ENCODE results near the gene CCL20. TPM values are rescaled to one million over a fixed set of nuclear protein-coding genes. Genes with fewer than 3 reads are reported as not detected.

CCL20 gene
- polyA plus RNA-seq, 1 donor from 2014 or later: not detected

DNA sequence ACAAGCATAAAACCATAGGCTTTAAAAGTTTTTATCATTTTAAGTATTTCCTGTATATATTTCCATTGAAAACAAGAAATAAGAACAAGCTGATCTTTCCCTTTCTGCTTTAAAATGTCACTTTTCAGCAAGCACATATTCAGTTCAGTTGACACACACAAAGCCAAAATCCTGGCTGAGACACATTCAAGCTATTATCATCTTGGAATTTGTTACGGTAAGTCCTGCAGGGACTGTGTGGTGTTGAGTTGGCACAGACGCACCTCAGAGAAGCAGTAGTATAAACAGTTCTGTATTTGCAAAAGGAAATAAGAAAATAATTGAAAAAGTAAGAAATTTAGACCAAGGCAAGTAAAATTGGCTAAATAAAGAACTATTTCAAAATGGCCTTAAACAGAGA is 47.4 kb downstream of the CCL20 start:
- H3K36me3 ChIP-seq (ENCODE audit: insufficient read depth, low read length): no peaks in the 10 kb centered on the region
- H3K9me3 ChIP-seq (ENCODE audit: low read length): no peaks in the 10 kb centered on the region
- TF ChIP-seq, protein P1, sequence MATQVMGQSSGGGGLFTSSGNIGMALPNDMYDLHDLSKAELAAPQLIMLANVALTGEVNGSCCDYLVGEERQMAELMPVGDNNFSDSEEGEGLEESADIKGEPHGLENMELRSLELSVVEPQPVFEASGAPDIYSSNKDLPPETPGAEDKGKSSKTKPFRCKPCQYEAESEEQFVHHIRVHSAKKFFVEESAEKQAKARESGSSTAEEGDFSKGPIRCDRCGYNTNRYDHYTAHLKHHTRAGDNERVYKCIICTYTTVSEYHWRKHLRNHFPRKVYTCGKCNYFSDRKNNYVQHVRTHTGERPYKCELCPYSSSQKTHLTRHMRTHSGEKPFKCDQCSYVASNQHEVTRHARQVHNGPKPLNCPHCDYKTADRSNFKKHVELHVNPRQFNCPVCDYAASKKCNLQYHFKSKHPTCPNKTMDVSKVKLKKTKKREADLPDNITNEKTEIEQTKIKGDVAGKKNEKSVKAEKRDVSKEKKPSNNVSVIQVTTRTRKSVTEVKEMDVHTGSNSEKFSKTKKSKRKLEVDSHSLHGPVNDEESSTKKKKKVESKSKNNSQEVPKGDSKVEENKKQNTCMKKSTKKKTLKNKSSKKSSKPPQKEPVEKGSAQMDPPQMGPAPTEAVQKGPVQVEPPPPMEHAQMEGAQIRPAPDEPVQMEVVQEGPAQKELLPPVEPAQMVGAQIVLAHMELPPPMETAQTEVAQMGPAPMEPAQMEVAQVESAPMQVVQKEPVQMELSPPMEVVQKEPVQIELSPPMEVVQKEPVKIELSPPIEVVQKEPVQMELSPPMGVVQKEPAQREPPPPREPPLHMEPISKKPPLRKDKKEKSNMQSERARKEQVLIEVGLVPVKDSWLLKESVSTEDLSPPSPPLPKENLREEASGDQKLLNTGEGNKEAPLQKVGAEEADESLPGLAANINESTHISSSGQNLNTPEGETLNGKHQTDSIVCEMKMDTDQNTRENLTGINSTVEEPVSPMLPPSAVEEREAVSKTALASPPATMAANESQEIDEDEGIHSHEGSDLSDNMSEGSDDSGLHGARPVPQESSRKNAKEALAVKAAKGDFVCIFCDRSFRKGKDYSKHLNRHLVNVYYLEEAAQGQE (IDR thresholded peaks at IDR 0.05; ENCODE audit: borderline replicate concordance): no peak
- TF ChIP-seq, protein P2, sequence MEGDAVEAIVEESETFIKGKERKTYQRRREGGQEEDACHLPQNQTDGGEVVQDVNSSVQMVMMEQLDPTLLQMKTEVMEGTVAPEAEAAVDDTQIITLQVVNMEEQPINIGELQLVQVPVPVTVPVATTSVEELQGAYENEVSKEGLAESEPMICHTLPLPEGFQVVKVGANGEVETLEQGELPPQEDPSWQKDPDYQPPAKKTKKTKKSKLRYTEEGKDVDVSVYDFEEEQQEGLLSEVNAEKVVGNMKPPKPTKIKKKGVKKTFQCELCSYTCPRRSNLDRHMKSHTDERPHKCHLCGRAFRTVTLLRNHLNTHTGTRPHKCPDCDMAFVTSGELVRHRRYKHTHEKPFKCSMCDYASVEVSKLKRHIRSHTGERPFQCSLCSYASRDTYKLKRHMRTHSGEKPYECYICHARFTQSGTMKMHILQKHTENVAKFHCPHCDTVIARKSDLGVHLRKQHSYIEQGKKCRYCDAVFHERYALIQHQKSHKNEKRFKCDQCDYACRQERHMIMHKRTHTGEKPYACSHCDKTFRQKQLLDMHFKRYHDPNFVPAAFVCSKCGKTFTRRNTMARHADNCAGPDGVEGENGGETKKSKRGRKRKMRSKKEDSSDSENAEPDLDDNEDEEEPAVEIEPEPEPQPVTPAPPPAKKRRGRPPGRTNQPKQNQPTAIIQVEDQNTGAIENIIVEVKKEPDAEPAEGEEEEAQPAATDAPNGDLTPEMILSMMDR (IDR thresholded peaks at IDR 0.05; ENCODE audit: poor library complexity, severe bottlenecking): no peak
- TF ChIP-seq EP300 (conservative IDR thresholded peaks at IDR 0.05; ENCODE audit: poor library complexity, severe bottlenecking) (no peak), TAF1 (IDR thresholded peaks at IDR 0.05; ENCODE audit: low read depth) (no peak), SMC3 (conservative IDR thresholded peaks at IDR 0.05; ENCODE audit: poor library complexity) (no peak), MXI1 (conservative IDR thresholded peaks at IDR 0.05; ENCODE audit: poor library complexity, severe bottlenecking) (no peak), POLR2AphosphoS5 (IDR thresholded peaks at IDR 0.05) (no peak), RAD21 (conservative IDR thresholded peaks at IDR 0.05) (no peak), EZH2 (IDR thresholded peaks at IDR 0.05; ENCODE audit: borderline replicate concordance, insufficient read depth, low read length, poor library complexity, severe bottlenecking) (no peak)
- no peaks in the 10 kb centered on the region for H3K79me2 ChIP-seq (replicated peaks; ENCODE audit: insufficient read depth, low read length)
- no peak overlapping the region for H3K9ac ChIP-seq (ENCODE audit: low read length)
- H3F3A ChIP-seq (ENCODE audit: insufficient read depth, low read length, poor library complexity, severe bottlenecking): no peaks in the 10 kb centered on the region
- H3K4me3 ChIP-seq (ENCODE audit: low read length): no peak overlapping the region
- H2AFZ ChIP-seq (ENCODE audit: low read depth, low read length): no peak overlapping the region
- H3K4me2 ChIP-seq (ENCODE audit: low read length): no peak overlapping the region
- no peak overlapping the region for H3K27ac ChIP-seq (ENCODE audit: low read length)
- no peaks in the 10 kb centered on the region for H3K9me2 ChIP-seq (ENCODE audit: insufficient read depth, low read length)
- H4K20me1 ChIP-seq (ENCODE audit: insufficient read depth): no peaks in the 10 kb centered on the region
- H3K27me3 ChIP-seq (ENCODE audit: insufficient read depth, low read depth, low read length): no peaks in the 10 kb centered on the region

DNA sequence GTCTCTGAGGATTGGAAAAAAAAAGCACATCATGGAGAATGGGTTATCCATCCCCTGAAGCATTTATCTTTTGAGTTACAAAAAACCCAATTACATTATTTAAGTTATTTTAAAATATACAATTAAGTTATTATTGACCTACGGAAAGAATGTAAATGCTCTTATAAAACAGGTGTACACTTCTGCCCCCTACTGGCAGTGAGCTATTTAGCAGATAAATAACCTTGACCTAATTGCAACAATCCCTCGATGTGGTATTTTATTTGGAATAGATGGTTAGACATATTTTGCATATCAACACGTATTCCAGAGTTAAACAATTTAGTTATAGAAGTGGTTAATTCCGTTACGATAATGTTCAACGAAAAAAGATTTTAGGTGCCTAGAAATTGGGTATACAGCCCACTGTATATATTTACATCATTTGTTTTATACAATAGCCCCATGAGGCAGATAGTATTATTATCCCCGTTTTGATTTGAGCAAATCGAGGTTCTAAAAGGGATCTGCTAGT is 48.6 kb downstream of the CCL20 start:
- H3F3A ChIP-seq (ENCODE audit: insufficient read depth, low read length, poor library complexity, severe bottlenecking): no peaks in the 10 kb centered on the region
- H3K27ac ChIP-seq (ENCODE audit: low read length): no peak overlapping the region
- H2AFZ ChIP-seq (ENCODE audit: low read depth, low read length): no peak overlapping the region
- H3K9me3 ChIP-seq (ENCODE audit: low read length): no peaks in the 10 kb centered on the region
- no peaks in the 10 kb centered on the region for H3K36me3 ChIP-seq (ENCODE audit: insufficient read depth, low read length)
- TF ChIP-seq, protein P2 (IDR thresholded peaks at IDR 0.05; ENCODE audit: poor library complexity, severe bottlenecking): peak; percentile 37
- TF ChIP-seq RAD21 (conservative IDR thresholded peaks at IDR 0.05): no peak
- H3K27me3 ChIP-seq (ENCODE audit: insufficient read depth, low read depth, low read length): no peaks in the 10 kb centered on the region
- no peak overlapping the region for H3K4me3 ChIP-seq (ENCODE audit: low read length)
- H4K20me1 ChIP-seq (ENCODE audit: insufficient read depth): no peaks in the 10 kb centered on the region
- no peak overlapping the region for H3K4me2 ChIP-seq (ENCODE audit: low read length)
- H3K79me2 ChIP-seq (replicated peaks; ENCODE audit: insufficient read depth, low read length): no peaks in the 10 kb centered on the region
- no peaks in the 10 kb centered on the region for H3K9me2 ChIP-seq (ENCODE audit: insufficient read depth, low read length)
- no peak overlapping the region for H3K9ac ChIP-seq (ENCODE audit: low read length)
